GM19238 (cell line): ENCODE results near the gene COL9A3.
"Not testable (repeated sequence)": the region's sequence is repeated elsewhere in the genome, so short reads cannot be mapped to it uniquely, and the experiment has no call there.

ENCODE experiments used
- DNase-seq: peaks from one replicate; pipeline ENCODE4 v3.0.0; 2011; ENCODE audit warnings: low spot score; ENCODE audit not compliant: insufficient read length

The COL9A3 gene

GRCh38 chr20:62855120-62855519 lies 38.3 kb downstream of the COL9A3 start:
- no peak for DNase-seq

GRCh38 chr20:62856931-62857619 lies 40.2 kb downstream of the COL9A3 start:
- DNase-seq: no peak

GRCh38 chr20:62858058-62858830 lies 41.4 kb downstream of the COL9A3 start:
- no peak for DNase-seq

- no peak for DNase-seq
Measured at GRCh38 chr20:62859721-62860120, 42.9 kb downstream of the COL9A3 start.

GRCh38 chr20:62860391-62860923 lies 43.6 kb downstream of the COL9A3 start:
- no peak for DNase-seq

GRCh38 chr20:62860924-62861691 lies 44.3 kb downstream of the COL9A3 start:
- DNase-seq: no peak

GRCh38 chr20:62861726-62862336 lies 45.0 kb downstream of the COL9A3 start, which contains the start of gene TCFL5:
Gene TCFL5 (minus strand): TSS chr20:62861822. CDS start chr20:62861670, 152 bp downstream.
- DNase-seq: peak; percentile 79

- no peak for DNase-seq
Measured at GRCh38 chr20:62864207-62864606, 47.4 kb downstream of the COL9A3 start.

- no peak for DNase-seq
Measured at GRCh38 chr20:62872184-62872847, 55.5 kb downstream of the COL9A3 start.

GRCh38 chr20:62872862-62873261 lies 56.0 kb downstream of the COL9A3 start:
- no peak for DNase-seq

- DNase-seq: no peak
Measured at GRCh38 chr20:62873280-62873679, 56.4 kb downstream of the COL9A3 start.

- not testable (repeated sequence) for DNase-seq
Measured at GRCh38 chr20:62873681-62874031, 56.8 kb downstream of the COL9A3 start.

- DNase-seq: no peak
Measured at GRCh38 chr20:62874964-62875344, 58.1 kb downstream of the COL9A3 start.

GRCh38 chr20:62875419-62876361 lies 58.8 kb downstream of the COL9A3 start:
- no peak for DNase-seq

- no peak for DNase-seq
Measured at GRCh38 chr20:62876501-62876901, 59.7 kb downstream of the COL9A3 start.

GRCh38 chr20:62876902-62877816 lies 60.3 kb downstream of the COL9A3 start:
- no peak for DNase-seq

- no peak for DNase-seq
Measured at GRCh38 chr20:62878244-62879038, 61.6 kb downstream of the COL9A3 start.
